WTC11 (cell line): Measurements from ENCODE around the gene WWOX.

Experiments
- GABPB1 ChIP-seq: sonication (generic); formaldehyde crosslinking; IDR thresholded peaks from 2 replicates; pipeline ENCODE4 v1.8.1; 2023; ENCODE audit warnings: mild to moderate bottlenecking, missing genetic modification reagents
- MXD4 ChIP-seq: fragments of 250-450 bp; sonication (Bioruptor Pico); IDR thresholded peaks from 2 replicates; pipeline ENCODE4 v1.8.0; 2021; ENCODE audit warnings: mild to moderate bottlenecking, moderate library complexity, borderline replicate concordance

- TF ChIP-seq MXD4 (CRISPR knock-in tag) = no peak
- TF ChIP-seq GABPB1 (CRISPR knock-in tag) = no peak
These were observed 683.1 kb downstream of the WWOX start for GRCh38 chr16:78782572-78782971.
